ENCODE data around the gene ARHGEF25. TPM values are rescaled to one million over a fixed set of nuclear protein-coding genes. Genes with fewer than 3 reads are reported as not detected.
"Not testable (repeated sequence)": the region's sequence is repeated elsewhere in the genome, so short reads cannot be mapped to it uniquely, and the experiment has no call there.

ARHGEF25 gene
- total RNA-seq, 2 donors from 2014 or later, result 3.1 to 14.9 TPM

DNA sequence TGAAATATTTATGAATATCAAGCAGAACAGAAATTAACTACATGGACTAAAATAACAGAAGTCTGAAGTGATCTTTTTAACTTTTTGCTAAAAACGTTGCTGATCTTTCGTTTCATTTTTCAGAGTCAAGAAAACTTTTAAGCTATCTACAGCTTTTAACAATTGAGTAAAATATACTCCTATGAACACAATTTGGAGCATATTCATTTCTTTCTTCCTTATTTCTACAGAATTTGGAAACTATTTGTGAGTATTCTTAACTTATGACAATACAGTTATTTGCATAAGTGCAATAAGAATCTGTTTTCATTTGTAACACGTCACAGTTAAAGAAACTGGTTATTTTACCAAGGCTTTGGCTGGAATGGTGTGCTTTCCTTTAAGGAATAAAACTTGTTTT lies 42.8 kb downstream of the ARHGEF25 start:
- DNase-seq (no peak), ATAC-seq (no peak)
- intact Hi-C loops (cut with DNase I, micrococcal nuclease), result no loop called here

DNA sequence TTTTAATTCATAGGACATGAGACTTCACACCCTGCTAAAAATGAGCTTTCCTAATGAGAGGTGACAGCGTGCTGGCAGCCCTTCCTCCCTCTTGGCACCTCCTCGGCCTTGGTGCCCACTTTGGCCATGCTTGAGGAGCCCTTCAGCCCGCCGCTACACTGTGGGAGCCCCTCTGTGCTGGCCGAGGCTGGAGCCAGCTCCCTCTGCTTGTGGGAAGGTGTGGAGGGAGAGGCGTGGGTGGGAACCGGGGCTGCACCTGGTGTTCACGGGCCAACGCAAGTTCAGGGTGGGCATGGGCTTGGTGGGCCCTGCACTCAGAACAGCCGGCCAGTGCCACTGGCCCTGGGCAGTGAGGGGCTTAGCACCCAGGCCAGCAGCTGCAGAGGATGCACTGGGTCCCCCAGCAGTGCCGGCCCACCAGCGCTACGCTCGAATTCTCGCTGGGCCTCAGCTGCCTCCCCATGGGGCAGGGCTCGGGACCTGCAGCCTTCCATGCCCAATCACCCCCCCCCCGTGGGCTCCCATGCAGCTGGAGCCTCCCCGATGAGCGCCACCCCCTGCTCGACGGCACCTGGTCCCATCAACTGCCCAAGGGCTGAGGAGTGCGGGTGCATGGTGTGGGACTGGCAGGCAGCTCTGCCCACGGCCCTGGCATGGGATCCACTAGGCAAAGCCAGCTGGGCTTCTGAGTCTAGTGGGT lies 44.5 kb downstream of the ARHGEF25 start:
- ATAC-seq (no peak), DNase-seq (no peak)
- intact Hi-C loops (cut with DNase I, micrococcal nuclease), result no loop called here

DNA sequence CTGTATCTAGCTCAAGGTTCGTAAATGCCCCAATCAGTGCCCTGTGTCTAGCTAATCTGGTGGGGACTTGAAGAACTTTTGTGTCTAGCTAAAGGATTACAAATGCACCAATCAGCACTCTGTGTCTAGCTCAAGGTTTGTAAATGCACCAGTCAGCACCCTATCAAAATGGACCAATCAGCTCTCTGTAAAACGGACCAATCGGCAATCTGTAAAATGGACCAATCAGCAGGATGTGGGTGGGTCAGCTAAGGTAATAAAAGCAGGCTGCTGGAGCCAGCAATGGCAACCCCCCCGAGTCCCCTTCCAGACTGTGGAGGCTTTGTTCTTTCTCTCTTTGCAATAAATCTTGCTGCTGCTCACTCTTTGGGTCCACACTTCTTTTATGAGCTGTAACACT lies 45.2 kb downstream of the ARHGEF25 start:
- intact Hi-C loops (cut with DNase I, micrococcal nuclease); DNase-seq: not testable (repeated sequence)

DNA sequence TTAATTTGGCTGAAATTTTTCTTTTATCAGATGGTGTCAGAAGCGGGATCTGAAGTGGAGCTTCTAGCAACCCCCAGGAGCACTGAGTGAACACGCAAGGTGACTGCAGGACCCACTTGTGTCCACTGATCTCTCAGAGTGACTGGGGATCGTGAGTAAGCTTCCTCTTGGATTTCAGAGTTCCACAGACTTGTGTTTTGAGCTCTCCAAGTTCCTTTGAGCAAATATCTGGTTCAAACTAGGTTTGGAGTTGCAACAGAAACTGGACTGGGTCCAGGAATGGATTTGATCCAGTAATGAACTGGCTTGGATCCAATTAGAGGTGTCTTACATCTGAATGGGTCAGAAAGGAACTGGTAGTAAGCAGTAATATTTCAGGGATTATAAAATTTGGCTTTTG lies 46.5 kb downstream of the ARHGEF25 start:
- DNase-seq (no peak), ATAC-seq (no peak)
- intact Hi-C loops (cut with DNase I, micrococcal nuclease), result no loop called here

More for the DNA sequence above, 45.2 kb downstream of the ARHGEF25 start:
- ATAC-seq, result not testable (repeated sequence)

DNA sequence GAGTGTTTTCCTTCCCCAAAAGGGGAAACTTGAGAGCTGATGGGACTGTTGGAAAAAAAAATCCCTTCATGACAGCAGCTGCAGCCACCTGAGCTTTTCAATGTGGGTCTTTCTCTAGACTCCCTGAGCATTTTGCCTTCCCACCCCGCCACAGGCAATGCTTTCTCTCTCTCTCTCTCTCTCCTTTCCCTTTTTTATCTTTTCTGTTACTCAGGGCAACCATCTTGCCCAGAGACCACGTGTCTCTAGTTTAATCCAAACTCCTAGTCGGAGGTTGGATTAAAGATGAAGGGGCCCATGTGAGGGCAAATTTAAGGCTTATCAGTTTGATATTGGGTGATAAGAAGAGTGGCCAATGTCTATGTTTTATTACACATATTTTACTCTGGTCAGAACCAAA lies 47.7 kb downstream of the ARHGEF25 start:
- no peak for ATAC-seq
- intact Hi-C loops (cut with DNase I, micrococcal nuclease), result no loop called here
- no peak for DNase-seq

DNA sequence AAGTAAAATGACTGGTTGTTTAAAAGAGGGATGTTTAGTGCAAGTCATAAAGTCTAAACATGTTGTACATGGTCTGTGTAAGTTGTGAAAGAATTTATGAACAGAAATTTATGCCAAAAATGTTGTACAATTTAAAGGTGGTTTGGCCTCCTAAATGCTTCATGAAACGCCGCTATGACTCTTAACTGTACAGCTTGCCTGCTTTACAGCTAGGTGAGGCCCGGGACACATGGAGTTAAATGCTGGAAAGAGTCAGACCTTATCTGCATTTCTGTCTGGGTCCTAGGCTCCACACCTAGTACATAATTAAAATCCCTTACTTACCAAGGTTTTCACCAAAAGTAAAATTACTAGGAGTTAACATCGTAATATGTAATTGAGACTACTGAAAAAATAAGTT lies 50.1 kb downstream of the ARHGEF25 start:
- intact Hi-C loops (cut with DNase I, micrococcal nuclease), result no loop called here
- DNase-seq (no peak), ATAC-seq (no peak)

DNA sequence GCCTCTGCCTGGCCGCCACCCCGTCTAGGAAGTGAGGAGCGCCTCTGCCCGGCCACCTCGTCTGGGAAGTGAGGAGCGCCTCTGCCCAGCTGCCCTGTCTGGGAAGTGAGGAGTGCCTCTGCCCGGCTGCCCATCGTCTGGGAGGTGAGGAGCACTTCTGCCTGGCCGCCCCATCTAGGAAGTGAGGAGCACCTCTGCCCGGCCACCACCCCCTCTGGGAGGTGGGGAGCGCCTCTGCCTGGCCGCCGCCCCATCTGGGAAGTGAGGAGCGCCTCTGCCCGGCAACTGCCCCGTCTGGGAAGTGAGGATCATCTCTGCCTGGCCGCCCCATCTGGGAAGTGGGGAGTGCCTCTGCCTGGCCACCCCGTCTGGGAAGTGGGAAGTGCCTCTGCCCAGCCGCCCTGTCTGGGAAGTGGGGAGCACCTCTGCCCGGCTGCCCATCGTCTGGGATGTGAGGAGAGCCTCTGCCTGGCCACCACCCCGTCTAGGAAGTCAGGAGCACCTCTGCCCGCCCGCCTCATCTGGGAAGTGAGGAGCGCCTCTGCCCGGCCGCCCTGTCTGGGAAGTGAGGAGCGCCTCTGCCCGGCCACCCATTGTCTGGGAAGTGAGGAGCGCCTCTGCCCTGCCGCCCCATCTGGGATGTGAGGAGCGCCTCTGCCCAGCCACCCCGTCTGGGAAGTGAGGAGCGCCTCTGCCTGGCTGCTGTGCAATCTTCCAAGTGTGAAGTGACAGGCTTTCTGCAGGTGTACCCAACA lies 54.0 kb downstream of the ARHGEF25 start:
- intact Hi-C loops (cut with DNase I, micrococcal nuclease); DNase-seq; ATAC-seq: not testable (repeated sequence)

Other genes starting within 250 kb of the ARHGEF25 start
- 10 to 100 TPM; 62.5 to 62.8 TPM for gene R3HDM2, start 180.4 kb upstream of the ARHGEF25 start, total RNA-seq
- gene INHBC, start 176.7 kb upstream of the ARHGEF25 start, total RNA-seq, result not detected
- gene INHBE, start 156.1 kb upstream of the ARHGEF25 start, total RNA-seq, result not detected
- 1 to 10 TPM; 1.8 to 1.9 TPM for gene GLI1, start 151.7 kb upstream of the ARHGEF25 start, total RNA-seq
- 10 to 100 TPM in 1 of 2 donors, 1 to 10 TPM in 1; 6.4 to 11.4 TPM for gene ARHGAP9, start 131.6 kb upstream of the ARHGEF25 start, total RNA-seq
- gene MARS1, start 123.4 kb upstream of the ARHGEF25 start, total RNA-seq, result 100 to 1,000 TPM in 1 of 2 donors, 10 to 100 TPM in 1; 89.3 to 125 TPM
- gene DDIT3, start 90.9 kb upstream of the ARHGEF25 start, total RNA-seq, result 10 to 100 TPM; 19.8 to 20.5 TPM
- 100 to 1,000 TPM; 104 to 116 TPM for gene MBD6, start 88.6 kb upstream of the ARHGEF25 start, total RNA-seq
- gene DCTN2, start 64.2 kb upstream of the ARHGEF25 start, total RNA-seq, result 100 to 1,000 TPM; 139 to 151 TPM
- gene KIF5A, start 61.4 kb upstream of the ARHGEF25 start, total RNA-seq, result 1 to 10 TPM in 1 of 2 donors, under 1 TPM in 1; 0.85 to 1.3 TPM
- gene PIP4K2C, start 20.2 kb upstream of the ARHGEF25 start, total RNA-seq, result 10 to 100 TPM; 63.5 to 67.9 TPM
- 10 to 100 TPM in 1 of 2 donors, 1 to 10 TPM in 1; 3.7 to 10.2 TPM for gene DTX3, start 6.6 kb upstream of the ARHGEF25 start, total RNA-seq
- under 1 TPM; 0.34 to 0.98 TPM for gene B4GALNT1, start 21.8 kb downstream of the ARHGEF25 start, total RNA-seq
- gene OS9, start 82.7 kb downstream of the ARHGEF25 start, total RNA-seq, result 100 to 1,000 TPM; 310 to 322 TPM
- 1 to 10 TPM in 1 of 2 donors, under 1 TPM in 1; 0.92 to 1.5 TPM for gene AGAP2, start 127.3 kb downstream of the ARHGEF25 start, total RNA-seq
- 10 to 100 TPM; 28.9 to 40.6 TPM for gene TSPAN31, start 133.6 kb downstream of the ARHGEF25 start, total RNA-seq
- 10 to 100 TPM; 38.4 to 46.0 TPM for gene CDK4, start 140.9 kb downstream of the ARHGEF25 start, total RNA-seq
- 10 to 100 TPM; 12.2 to 13.1 TPM for gene MARCHF9, start 143.7 kb downstream of the ARHGEF25 start, total RNA-seq
- 1 to 10 TPM in 1 of 2 donors, under 1 TPM in 1; 0.87 to 1.7 TPM for gene CYP27B1, start 155.6 kb downstream of the ARHGEF25 start, total RNA-seq
- 10 to 100 TPM in 1 of 2 donors, 1 to 10 TPM in 1; 9.3 to 11.6 TPM for gene METTL1, start 160.7 kb downstream of the ARHGEF25 start, total RNA-seq
- gene EEF1AKMT3, start 161.2 kb downstream of the ARHGEF25 start, total RNA-seq, result 1 to 10 TPM; 4.8 to 6.8 TPM
- gene TSFM, start 171.4 kb downstream of the ARHGEF25 start, total RNA-seq, result 10 to 100 TPM; 25.3 to 31.8 TPM
- 1 to 10 TPM; 7.5 to 7.7 TPM for gene AVIL, start 207.3 kb downstream of the ARHGEF25 start, total RNA-seq
- 100 to 1,000 TPM; 152 to 254 TPM for gene CTDSP2, start 235.3 kb downstream of the ARHGEF25 start, total RNA-seq

All from left colon (tissue), 2 donors.